Epidermal melanocyte (primary cell): ENCODE results near the gene PRR14L.
"Not testable (repeated sequence)": the region's sequence is repeated elsewhere in the genome, so short reads cannot be mapped to it uniquely, and the experiment has no call there.

Source experiments
- DNase-seq: peaks from one replicate; pipeline ENCODE4 v3.0.0; 2011; ENCODE audit warnings: low spot score; ENCODE audit not compliant: insufficient read length

PRR14L gene

DNA sequence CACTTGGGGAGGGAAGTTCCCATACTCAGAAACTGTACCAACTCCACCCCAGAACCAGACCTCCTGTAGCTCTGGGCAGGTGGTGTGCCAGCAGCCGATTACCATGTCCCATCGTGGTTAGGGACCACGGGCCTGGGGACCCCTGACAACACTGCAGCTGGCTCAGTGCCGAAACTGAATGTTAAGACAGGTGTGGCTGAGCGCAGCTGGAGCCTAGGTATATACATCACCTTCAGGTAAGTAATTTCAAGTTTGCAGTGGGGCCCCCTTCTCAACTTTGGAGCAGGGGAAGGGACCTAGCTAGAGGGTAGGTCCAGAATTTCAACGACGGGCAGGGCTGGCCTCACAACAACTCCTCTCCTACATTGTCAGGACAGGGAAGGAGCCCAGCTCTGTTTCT lies 67.2 kb downstream of the PRR14L start:
- no peak for DNase-seq

DNA sequence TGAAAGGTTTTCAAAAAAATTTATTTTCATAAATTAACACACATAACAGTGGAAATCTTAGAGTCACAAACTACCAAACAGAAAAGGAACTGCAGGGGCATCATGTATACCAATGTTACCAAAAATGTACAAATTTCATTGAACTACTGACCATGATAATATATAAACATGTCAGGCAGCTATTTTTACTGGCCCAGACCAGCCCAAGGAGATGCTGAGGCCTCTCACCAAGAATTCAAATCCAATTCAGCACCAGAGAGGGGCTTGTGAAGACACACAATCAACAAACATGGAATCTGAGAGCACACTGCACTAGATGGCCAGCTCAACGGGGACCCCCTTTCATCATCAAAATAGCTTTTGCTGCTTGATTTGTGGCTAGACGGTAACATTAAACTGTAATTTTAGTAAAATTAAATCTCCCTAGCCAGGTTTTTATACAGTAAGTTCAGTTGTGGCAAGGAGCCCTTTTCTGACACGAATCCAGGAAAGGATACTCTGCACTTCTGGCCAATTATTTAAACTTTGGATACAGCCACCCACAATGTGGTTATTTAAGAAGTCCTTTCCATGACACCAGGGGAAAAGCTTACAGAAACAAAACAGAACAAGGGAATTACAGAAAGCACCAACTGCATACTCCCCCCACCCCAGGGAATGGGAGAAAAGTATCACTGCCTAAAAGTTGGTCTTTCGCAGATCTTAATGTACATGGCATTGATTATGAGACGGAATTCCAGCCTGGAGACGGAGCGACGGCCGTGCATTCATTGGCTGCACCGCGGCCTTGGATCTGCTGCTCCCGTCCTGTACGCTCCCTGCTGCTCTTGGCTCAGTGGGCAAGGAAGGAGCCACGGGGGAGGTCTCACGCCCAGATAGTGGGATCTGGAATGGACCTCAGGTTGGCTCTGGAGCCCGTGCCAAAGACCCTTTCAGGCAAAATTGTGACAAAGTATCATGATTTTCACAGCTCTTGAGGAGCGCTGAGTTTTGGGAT lies 68.3 kb downstream of the PRR14L start:
- DNase-seq: no peak

DNA sequence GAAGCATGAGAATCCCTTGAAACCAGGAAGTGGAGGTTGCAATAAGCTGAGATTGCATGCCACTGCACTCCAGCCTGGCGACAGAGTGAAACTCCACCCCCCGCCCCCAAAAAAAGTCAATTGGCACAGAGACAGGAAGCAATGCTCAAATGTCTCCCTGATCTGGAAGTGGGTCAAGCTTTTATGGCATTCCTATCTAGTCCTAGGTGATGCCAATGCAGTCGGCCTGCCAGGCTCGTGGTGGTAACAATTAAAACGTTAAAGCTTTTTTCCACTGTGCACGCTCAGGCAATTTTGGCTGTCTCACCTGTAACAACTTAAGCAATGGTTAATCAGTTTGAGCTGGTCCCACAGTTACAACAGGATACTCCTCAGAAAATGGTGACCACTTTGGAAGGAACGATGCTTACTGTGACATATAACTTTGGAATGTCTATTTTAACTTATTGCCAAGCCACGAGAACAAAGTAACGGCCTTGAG lies 69.0 kb downstream of the PRR14L start:
- no peak for DNase-seq

DNA sequence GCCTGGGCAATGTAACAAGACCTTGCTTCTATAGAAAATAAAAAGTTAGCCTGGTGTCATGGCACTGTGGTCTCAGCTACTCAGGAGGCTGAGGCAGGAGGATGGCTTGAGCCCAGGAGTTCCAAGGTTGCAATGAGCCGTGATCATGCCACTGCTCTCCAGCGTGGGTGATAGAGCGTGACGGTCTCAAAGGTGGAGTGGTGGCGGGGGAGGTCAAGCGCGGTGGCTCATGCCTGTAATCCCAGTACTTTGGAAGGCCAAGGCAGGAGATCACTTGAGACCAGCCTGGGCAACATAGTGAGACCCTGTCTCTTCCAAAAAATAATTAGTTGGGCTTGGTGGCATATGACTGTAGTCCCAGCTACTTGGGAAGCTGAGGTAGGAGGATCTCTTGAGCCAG lies 71.2 kb downstream of the PRR14L start:
- DNase-seq: no peak

DNA sequence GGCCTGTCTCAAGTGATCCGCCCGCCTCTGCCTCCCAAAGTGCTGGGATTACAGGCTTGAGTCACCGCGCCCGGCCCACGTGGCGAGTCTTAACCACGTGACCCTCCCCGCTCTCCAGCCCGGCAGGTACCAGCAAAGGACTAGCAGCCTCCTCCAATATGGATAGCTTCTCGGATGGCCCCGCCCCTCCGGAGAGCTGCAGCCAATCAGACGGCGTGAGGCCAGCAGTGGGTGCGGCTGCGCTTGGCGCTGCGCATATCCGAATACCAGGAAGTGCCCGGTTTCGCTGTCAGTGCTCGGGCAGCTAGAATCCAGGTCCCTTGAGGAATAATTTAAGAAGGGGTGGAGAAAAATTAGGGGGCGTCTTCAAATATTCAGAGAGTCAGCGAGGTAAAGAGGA lies 73.2 kb downstream of the PRR14L start:
- peak; percentile 91 for DNase-seq

DNA sequence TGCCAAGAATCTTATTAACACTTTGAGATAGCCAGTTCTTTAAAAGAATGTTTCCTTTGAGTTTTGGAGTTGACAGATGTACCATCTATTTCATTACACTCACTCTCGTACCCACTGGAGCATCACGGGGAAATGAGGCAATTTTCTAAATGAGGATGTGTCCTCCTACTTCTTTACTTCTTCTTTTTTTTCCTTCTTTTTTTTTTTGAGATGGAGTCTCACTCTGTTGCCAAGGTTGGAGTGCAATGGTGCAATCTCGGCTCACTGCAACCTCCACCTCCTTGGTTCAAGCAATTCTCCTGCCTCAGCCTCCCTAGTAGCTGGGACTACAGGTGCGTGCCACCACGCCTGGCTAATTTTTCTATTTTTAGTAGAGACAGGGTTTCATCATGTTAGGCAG lies 75.7 kb downstream of the PRR14L start:
- not testable (repeated sequence) for DNase-seq

DNA sequence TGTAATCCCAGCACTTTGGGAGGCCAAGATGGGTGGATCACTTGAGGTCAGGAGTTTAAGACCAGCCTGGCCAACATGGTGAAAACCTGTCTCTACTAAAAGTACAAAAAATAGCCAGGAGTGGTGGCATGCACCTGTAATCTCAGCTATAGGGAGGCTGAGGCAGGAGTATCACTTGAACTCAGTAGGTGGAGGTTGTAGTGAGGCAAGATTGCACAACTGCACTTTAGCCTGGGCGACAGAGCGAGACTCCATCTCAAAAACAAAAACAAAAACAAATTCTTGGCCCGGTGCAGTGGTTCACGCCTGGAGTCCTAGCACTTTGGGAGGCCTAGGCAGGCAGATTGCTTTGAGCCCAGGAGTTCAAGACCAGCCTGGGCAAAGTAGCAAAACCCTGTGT lies 81.1 kb downstream of the PRR14L start:
- not testable (repeated sequence) for DNase-seq

DNA sequence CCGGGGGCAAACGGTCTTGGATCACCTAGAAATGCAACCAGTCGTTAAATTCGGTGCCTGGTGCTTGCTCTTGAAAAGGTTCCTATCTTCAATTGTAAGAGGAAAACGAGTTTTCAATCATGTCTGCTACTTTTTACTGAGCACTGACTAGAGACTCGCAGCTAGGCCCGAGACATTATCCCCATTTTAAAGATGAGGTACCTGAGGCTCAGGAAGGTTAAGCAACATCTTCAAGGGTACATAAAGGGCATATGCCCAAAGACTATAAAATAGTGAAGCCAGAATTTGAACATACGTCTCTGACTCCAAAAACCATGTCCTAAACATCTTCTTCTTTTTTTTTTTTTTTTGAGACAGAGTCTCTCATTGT lies 87.3 kb downstream of the PRR14L start:
- no peak for DNase-seq

DNA sequence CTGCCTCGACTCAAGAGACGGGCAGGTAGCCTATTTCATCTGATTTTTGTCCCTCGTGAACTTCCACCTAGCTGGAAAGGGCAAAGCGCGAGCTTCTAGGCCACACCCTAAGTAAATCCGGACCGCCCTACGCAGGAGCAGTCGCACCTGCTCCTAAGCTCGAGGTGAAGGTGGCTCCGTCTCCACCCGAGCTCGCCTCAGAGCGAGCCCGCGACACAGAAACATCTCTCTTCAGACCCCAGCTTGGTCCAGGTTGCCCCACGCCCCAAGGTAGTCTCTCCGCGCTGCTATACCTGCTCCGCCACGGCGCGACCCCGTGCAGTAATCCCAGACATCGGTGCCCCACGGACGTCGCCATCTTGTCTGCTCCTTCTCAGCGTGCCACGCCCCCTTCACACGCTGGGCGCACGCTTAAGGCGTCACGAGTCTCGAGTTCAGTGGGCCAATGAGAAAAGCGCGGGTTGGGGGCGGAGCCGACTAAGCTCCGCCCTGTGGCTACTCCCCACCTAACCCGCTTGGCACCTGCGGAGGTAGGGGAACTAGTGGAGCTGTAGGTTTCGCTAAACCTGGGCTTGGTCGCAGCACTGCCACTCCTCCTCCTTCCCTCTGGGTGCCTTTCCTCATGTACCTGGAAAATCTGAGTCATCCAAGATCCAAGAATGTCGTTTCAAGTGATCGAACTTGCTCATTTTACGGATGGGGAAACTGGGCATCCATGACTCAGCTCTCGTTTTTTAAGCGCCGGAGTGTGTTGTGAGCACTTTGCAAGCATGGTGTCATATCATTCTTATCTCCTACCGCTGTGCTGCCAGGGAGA lies 87.9 kb downstream of the PRR14L start, which contains the start of gene PISD:
TSS of gene PISD (minus strand) at position 365 of the 817 bp plus-strand sequence. CDS start at position 358, 7 bp downstream.
- DNase-seq: peak; percentile 95

DNA sequence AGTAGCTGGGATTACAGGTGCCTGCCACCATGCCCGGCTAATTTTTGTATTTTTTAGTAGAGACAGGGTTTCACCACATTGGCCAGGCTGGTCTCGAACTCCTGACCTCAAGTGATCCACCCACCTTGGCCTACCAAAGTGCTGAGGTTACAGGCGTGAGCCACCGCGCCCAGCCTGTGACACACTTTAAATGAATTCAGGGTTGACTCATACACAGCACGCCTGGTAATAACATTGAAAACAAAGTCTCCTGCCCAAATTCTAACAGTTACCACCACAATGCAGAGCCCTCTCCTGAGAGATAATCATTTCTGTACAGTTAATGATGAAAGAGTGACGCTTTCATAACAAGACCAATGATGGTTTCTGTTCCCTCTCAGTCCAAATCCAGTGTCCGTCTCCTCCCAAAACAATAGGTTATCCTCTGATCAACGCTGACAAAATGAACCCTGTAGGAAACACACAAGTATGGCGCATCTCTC lies 89.0 kb downstream of the PRR14L start:
- DNase-seq: not testable (repeated sequence)

DNA sequence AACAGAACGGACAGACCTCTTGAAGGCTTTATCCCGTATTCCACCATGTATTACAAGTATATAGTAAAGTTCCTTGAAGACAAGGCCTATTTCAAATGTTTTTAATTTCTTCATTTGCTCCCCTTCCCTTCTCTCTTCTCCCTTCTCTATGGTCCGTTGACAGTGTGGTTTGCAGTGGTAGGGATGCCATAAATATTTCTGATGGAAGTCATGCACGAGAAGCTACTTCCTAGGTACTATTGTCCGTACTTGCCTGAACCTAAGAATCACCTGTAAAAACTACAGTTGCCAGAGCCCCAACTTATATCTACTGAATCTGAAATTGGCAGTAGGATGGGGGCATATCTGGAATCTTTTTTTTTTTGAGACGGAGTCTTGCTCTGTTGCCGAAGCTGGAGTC lies 90.7 kb downstream of the PRR14L start:
- DNase-seq: no peak

DNA sequence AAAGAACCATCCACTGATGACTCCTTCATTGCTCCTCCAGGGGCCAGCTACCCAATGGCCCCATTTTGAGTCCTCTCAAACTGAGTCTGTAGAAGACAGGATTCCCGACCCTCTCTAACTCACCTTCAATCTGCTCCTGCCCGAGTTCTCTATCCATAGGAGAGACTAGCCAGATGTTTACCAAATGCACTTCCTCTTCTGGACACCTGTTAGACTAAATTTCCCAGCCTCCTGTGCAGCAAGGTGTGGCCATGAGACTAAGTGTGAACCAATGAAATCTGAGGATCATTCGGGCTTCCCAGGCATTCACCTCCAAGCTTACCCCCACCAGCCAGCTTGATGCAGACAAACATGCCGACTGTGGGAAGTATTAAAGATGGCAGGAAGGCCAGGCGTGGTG lies 95.5 kb downstream of the PRR14L start:
- DNase-seq: no peak

DNA sequence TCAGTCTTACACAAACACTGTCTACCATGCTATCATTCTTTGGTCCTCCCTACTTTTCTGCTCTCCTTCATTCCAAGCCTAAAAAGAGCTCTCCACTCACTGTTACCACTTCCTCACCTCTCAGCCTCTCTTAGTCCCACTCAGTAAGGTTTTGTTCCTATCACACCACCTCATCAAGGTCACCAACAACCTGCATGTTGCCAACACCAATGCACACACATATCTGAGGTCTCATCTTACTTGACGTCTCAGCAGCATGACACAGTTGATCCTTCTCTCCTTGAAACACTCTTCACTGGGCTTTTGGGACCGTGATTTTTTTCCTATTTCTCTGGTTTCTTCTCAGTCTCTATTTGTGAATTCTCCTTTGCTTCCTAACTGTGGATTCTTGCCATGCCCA lies 96.0 kb downstream of the PRR14L start:
- no peak for DNase-seq

DNA sequence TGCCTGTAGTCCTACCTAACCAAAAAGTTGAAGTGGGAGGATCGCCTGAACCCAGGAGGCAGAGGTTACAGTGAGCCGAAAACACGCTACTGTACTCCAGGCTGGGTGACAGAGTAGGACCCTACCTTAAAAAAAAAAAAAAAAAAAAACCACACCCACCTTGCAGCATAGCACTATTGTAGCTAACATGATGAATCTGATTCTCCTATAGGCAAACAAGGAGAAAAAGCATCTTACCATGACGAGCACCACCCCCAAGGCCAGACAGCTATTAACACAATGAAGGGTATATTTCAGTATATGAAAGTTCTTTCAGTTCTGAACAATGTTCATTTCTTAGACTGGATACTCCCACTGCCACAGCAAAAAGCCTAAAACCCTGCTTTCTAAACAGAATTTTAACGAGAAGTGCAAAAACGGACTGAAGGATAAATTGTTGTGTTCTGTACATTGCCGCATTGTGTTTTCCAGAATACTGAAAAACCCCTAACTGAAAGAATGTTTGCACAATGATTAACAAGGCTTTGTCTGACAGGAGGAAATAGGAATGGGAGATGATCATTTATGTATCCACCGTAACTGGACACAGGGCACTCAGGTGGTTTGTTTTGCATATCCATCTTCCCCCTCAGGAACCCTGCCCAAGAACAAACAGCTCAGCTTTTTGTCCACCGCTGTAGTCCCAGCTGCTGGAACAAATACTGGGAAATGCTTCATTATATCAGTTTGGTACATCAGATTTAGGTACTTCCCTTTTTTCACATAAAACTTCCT lies 96.8 kb downstream of the PRR14L start:
- no peak for DNase-seq

DNA sequence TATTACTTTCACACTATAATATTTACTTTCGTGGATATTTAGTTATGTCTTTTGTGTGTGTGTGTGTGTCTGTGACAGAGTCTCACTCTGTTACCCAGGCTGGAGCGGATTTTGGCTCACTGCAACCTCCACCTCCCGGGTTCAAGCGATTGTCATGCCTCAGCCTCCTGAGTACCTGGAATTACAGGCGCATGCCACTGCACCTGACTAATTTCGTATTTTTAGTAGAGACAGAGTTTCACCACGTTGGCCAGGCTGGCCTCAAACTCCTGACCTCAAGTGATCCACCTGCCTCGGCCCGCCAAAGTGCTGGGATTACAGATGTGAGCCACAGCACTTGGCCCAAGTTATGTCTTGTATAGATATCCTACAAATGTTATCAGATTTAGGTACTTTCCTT lies 97.8 kb downstream of the PRR14L start:
- no peak for DNase-seq

DNA sequence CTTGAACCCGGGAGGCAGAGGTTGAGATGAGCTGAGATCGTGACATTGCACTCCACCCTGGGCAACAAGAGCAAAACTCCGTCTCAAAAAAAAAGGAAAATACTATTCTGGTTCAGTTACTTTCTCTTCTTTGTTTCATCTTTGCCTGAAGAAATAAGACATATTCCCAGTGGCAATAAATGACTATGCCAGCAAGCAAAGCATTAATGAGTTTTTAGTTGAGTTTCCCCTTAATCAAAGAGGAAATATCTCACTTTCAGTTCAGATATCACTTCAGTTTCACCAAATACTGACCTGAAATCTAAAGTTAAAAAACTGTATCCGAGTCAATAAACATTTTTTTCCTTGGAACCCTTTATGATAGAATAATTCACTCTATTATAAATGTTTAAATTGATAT lies 98.3 kb downstream of the PRR14L start:
- no peak for DNase-seq

DNA sequence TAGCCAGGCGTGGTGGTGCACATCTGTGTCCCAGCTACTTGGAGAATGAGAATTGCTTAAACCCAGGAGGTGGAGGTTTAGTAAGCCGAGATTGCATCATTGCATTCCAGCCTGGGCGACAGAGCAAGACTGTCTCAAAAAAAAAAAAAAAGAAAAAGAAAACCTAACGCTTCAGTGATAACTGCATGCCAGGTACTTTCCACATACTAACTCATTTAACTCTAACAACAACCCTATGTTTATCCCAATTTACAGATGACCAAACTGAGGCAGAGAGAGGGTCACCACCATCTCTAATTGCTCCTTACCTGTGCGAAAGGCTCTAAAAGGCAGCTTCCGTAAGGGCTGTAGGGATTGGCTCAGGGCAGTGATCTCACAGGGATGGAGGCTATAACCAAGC lies 99.5 kb downstream of the PRR14L start:
- no peak for DNase-seq

DNA sequence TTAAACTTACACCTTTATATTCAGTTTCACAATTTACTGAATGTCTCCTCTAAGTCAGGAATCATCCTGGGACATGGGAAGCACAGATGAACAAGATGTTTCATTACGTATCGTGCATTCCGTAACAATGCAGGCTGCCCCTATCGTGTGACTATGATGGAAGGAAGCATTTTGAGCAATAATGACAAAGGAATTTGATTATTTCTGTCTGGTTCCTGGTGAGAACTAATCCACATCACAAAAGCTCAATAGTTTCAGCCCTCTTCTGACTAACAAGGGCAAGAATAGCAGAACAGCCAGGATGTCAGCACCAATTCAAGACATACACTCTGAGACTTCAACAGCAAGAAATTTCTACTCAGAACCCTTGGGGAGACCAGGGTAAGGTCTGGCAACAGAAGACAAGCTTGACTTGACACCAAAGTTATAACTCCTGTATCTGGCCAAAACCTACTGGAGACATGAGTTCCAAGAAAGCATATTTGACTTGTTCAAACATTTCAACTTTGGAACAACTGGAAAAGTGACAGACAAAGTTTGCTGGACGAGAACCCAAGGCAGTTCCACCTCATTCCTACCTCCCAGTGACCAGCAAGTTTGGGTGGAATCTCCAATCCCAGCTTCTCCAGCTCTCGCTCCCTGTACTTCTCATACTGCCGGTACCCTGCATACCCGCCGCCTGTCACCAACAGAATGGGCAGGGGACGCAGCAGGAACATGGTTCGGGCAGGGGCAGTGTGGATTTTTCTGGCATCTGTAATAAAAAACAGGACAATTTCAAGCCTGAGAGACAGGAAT lies 102.2 kb downstream of the PRR14L start:
- no peak for DNase-seq

DNA sequence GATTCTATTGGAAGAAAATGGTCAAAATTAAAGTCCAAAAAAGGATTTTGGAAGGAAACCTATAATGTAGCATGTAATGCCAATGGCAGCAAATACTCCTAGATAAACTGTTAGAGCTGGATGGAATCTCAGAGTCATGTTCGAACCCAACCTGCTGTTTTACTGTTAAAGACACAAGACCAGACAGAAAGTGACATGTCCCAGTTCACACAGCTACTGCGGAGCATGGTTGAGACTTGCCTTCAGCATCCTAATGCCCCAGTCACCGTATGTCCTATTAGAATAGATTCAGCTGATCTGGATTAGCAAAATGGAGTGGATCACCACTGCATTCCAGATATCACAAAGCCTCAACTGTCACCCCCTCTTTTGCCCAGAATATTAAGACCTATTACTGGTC lies 102.9 kb downstream of the PRR14L start:
- DNase-seq: no peak
